ENCODE measurements around the gene CEPT1. TPM values are rescaled to one million over a fixed set of nuclear protein-coding genes. Genes with fewer than 3 reads are reported as not detected.

The CEPT1 gene
- total and polyA plus RNA-seq, 2 of the 13 experiments (the other 11 are each of a cell fraction or from before 2014, with no cell fraction given) = 35.7 to 48.2 TPM

DNA sequence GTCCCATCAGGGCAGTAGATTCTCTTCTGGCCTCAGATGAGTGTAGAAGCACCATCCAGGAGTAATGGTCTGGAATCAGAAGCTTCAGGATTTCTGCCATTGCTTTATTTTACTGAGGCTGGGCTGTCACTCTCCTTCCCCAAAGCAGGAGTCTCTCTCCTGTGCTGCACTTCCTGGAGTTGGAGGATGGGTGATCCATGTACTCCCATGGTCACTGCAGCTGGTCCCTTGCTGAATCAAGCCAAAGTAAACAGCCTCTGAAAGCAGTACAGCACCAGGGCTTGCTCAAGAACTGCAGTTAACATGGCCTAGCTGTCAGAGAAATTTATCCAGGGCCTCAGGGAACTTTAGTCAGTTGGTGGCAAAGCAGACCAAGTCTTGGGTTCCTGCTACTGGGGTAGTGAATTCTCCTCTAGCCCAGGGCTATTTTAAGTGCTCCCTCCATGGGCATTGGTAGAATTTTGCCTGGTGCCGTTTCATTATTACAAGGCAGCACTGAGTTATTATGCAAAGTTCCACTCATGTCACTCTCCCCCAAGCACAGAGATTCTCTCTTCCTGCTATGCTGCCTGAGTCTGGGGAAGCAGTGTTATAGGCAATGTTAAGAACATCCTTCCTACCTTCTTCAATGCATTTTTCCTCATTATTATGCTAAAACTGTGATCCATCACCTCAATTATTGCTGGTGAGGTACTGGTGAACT, 29.7 kb upstream of the CEPT1 start (continued):
- TF ChIP-seq, protein P1, sequence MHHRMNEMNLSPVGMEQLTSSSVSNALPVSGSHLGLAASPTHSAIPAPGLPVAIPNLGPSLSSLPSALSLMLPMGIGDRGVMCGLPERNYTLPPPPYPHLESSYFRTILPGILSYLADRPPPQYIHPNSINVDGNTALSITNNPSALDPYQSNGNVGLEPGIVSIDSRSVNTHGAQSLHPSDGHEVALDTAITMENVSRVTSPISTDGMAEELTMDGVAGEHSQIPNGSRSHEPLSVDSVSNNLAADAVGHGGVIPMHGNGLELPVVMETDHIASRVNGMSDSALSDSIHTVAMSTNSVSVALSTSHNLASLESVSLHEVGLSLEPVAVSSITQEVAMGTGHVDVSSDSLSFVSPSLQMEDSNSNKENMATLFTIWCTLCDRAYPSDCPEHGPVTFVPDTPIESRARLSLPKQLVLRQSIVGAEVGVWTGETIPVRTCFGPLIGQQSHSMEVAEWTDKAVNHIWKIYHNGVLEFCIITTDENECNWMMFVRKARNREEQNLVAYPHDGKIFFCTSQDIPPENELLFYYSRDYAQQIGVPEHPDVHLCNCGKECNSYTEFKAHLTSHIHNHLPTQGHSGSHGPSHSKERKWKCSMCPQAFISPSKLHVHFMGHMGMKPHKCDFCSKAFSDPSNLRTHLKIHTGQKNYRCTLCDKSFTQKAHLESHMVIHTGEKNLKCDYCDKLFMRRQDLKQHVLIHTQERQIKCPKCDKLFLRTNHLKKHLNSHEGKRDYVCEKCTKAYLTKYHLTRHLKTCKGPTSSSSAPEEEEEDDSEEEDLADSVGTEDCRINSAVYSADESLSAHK (CRISPR knock-in tag; IDR thresholded peaks at IDR 0.05; ENCODE audit: borderline replicate concordance) = no peak
- TF ChIP-seq AHR (CRISPR knock-in tag; IDR thresholded peaks at IDR 0.05) = no peak
- TF ChIP-seq SYNCRIP (IDR thresholded peaks at IDR 0.05; ENCODE audit: insufficient read depth, low read depth, low read length) = no peak
- no peak for TF ChIP-seq ZFP37 (CRISPR knock-in tag; IDR thresholded peaks at IDR 0.05; ENCODE audit: borderline replicate concordance)
- no peak for TF ChIP-seq ZNF256 (CRISPR knock-in tag; conservative IDR thresholded peaks at IDR 0.05)
- TF ChIP-seq, protein P2, sequence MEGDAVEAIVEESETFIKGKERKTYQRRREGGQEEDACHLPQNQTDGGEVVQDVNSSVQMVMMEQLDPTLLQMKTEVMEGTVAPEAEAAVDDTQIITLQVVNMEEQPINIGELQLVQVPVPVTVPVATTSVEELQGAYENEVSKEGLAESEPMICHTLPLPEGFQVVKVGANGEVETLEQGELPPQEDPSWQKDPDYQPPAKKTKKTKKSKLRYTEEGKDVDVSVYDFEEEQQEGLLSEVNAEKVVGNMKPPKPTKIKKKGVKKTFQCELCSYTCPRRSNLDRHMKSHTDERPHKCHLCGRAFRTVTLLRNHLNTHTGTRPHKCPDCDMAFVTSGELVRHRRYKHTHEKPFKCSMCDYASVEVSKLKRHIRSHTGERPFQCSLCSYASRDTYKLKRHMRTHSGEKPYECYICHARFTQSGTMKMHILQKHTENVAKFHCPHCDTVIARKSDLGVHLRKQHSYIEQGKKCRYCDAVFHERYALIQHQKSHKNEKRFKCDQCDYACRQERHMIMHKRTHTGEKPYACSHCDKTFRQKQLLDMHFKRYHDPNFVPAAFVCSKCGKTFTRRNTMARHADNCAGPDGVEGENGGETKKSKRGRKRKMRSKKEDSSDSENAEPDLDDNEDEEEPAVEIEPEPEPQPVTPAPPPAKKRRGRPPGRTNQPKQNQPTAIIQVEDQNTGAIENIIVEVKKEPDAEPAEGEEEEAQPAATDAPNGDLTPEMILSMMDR (CRISPR knock-in tag; IDR thresholded peaks at IDR 0.05) = 0 out of 2 replicates have a peak, but pooled peaks have one; percentile 12
- TF ChIP-seq SIN3B (IDR thresholded peaks at IDR 0.05; ENCODE audit: low read length) = no peak
- no peak for TF ChIP-seq ZNF501 (CRISPR knock-in tag; IDR thresholded peaks at IDR 0.05)
- TF ChIP-seq RFXANK (CRISPR knock-in tag; IDR thresholded peaks at IDR 0.05) = no peak
- TF ChIP-seq, protein P3, sequence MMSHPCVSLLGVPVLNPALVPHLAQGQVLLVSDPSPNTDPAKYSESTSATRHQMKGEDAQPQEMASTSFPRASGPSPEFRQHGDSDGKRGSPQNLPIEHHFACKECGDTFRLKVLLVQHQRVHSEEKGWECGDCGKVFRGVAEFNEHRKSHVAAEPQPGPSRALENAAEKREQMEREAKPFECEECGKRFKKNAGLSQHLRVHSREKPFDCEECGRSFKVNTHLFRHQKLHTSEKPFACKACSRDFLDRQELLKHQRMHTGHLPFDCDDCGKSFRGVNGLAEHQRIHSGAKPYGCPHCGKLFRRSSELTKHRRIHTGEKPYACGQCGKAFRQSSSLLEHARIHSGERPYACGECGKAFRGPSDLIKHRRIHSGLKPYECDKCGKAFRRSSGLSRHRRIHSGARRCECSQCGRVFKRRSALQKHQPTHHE (CRISPR knock-in tag; IDR thresholded peaks at IDR 0.05; ENCODE audit: borderline replicate concordance) = no peak
- no peak; a peak in 1 of 4 replicates for TF ChIP-seq EP300 (IDR thresholded peaks at IDR 0.05; ENCODE audit: low read depth in 2 of 2, low read length in 2 of 2)
- TF ChIP-seq EP300 (CRISPR knock-in tag; IDR thresholded peaks at IDR 0.05; ENCODE audit: borderline replicate concordance) = no peak
- TF ChIP-seq ZNF816 (CRISPR knock-in tag; IDR thresholded peaks at IDR 0.05; ENCODE audit: borderline replicate concordance) = no peak
- TF ChIP-seq, protein P4, sequence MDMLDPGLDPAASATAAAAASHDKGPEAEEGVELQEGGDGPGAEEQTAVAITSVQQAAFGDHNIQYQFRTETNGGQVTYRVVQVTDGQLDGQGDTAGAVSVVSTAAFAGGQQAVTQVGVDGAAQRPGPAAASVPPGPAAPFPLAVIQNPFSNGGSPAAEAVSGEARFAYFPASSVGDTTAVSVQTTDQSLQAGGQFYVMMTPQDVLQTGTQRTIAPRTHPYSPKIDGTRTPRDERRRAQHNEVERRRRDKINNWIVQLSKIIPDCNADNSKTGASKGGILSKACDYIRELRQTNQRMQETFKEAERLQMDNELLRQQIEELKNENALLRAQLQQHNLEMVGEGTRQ (IDR thresholded peaks at IDR 0.05; ENCODE audit: low read depth, low read length) = no peak
- TF ChIP-seq, protein P4 (CRISPR knock-in tag; IDR thresholded peaks at IDR 0.05; ENCODE audit: borderline replicate concordance) = no peak
- no peak for TF ChIP-seq MTA1 (CRISPR knock-in tag; IDR thresholded peaks at IDR 0.05; ENCODE audit: borderline replicate concordance)
- no peak for TF ChIP-seq HNRNPH1 (optimal IDR thresholded peaks at IDR 0.05; ENCODE audit: low read depth, low read length)
- TF ChIP-seq ZNF75D (CRISPR knock-in tag; IDR thresholded peaks at IDR 0.05; ENCODE audit: borderline replicate concordance) = no peak
- no peak for TF ChIP-seq ZNF354B (CRISPR knock-in tag; IDR thresholded peaks at IDR 0.05)
- no peak for TF ChIP-seq BORCS8-MEF2B (CRISPR knock-in tag; IDR thresholded peaks at IDR 0.05)
- TF ChIP-seq KLF16 (CRISPR knock-in tag; IDR thresholded peaks at IDR 0.05) = no peak
- no peak for TF ChIP-seq DNMT3B (CRISPR knock-in tag; conservative IDR thresholded peaks at IDR 0.05)
- TF ChIP-seq SMYD3 (CRISPR knock-in tag; IDR thresholded peaks at IDR 0.05) = no peak
- TF ChIP-seq DR1 (CRISPR knock-in tag; IDR thresholded peaks at IDR 0.05) = no peak

Measured in HepG2 (cell line).